Right lobe of liver (tissue), 4 donors: ENCODE data around the gene ATG9B.

Source experiments
- CTCF ChIP-seq, 4 donors: fragments of 200-600 bp in 3 of 4; fragments of 450-650 bp in 1 of 4; IDR thresholded peaks; one replicate each; pipeline versions ENCODE4 v1.5.1 to v1.8.0; 2016 to 2022; ENCODE audit warnings: antibody characterized with exemption in 4 of 4, mild to moderate bottlenecking in 2 of 4
- POLR2A ChIP-seq: fragments of 450-650 bp; IDR thresholded peaks from one replicate; pipeline ENCODE4 v1.6.1; 2017; ENCODE audit warnings: antibody characterized with exemption, mild to moderate bottlenecking
- donor health status: DM: no; HTN: no; CAD: no.
- donor health status: DM: no; HTN: no; CAD: no.
- donor health status: DM: no; HTN: yes; CAD: no.

GRCh38 chr7:151063212-151063561 is 38.9 kb upstream of the ATG9B start:
- TF ChIP-seq CTCF (IDR thresholded peaks at IDR 0.05) (no peak), POLR2A (no peak)
